ENCODE data around the gene SMARCB1.

SMARCB1 gene

GRCh38 chr22:23845265-23846080, 58.7 kb downstream of the SMARCB1 start:
- Histone ChIP-seq H2AK5ac (ENCODE audit: low read length, severe bottlenecking) (no peak overlapping the region), H4K91ac (ENCODE audit: low read length) (peak overlapping the region; percentile 87), H3K36me3 (ENCODE audit: control insufficient read depth in 1 of 2, insufficient read depth in 2 of 2, low read depth in 1 of 2, low read length in 2 of 2) (no peaks in the 10 kb centered on the region), H3K4me3 (ENCODE audit: insufficient read depth in 1 of 2, low read depth in 1 of 2, low read length in 2 of 2) (no peak overlapping the region), H3K14ac (ENCODE audit: low read length in 2 of 2) (peak overlapping the region in 1 of 2 experiments; percentile 64), H3K18ac (ENCODE audit: low read depth in 1 of 2, low read length in 2 of 2) (peak overlapping the region; percentile 80 to 87), H2AFZ (ENCODE audit: low read depth, low read length) (no peak overlapping the region), H3K4ac (ENCODE audit: low read depth in 1 of 2, low read length in 2 of 2) (peak overlapping the region; percentile 73 to 80), H2BK5ac (ENCODE audit: low read depth, low read length, poor library complexity, severe bottlenecking) (no peak overlapping the region), H3K9me3 (ENCODE audit: control insufficient read depth, low read length) (no peaks in the 10 kb centered on the region), H3K79me1 (replicated peaks; ENCODE audit: low read length, poor library complexity, severe bottlenecking) (no peaks in the 10 kb centered on the region), H3K23ac (ENCODE audit: low read length in 2 of 2) (no peak overlapping the region), H2BK120ac (ENCODE audit: low read depth, low read length) (peak overlapping the region; percentile 66), H4K8ac (ENCODE audit: low read length) (peak overlapping the region; percentile 83), H2BK12ac (ENCODE audit: low read length in 2 of 2) (peak overlapping the region; percentile 88 to 91), H3K27me3 (ENCODE audit: control insufficient read depth in 1 of 2, insufficient read depth in 1 of 2, low read length in 2 of 2) (peaks cover 0 to 17% of the 10 kb centered on the region in 2 experiments), H3K9ac (ENCODE audit: low read length) (no peak overlapping the region), H2BK15ac (ENCODE audit: low read depth, poor library complexity, severe bottlenecking) (peak overlapping the region; percentile 68), H3K4me1 (ENCODE audit: control insufficient read depth, insufficient read depth, low read depth, low read length) (peaks cover 50% of the 10 kb centered on the region), H3K27ac (ENCODE audit: low read length, poor library complexity, severe bottlenecking) (peak overlapping the region; percentile 15), H3K4me2 (ENCODE audit: low read length, poor library complexity, severe bottlenecking) (no peak overlapping the region)
- WGBS = 81% methylated on average over 9 of the region's 9 CpGs
- no peak for DNase-seq

GRCh38 chr22:23846081-23846469, 59.3 kb downstream of the SMARCB1 start:
- Histone ChIP-seq H3K4me3 (ENCODE audit: insufficient read depth in 1 of 2, low read depth in 1 of 2, low read length in 2 of 2) (no peak overlapping the region), H4K8ac (ENCODE audit: low read length) (peak overlapping the region; percentile 83), H4K91ac (ENCODE audit: low read length) (peak overlapping the region; percentile 90), H3K4me2 (ENCODE audit: low read length, poor library complexity, severe bottlenecking) (no peak overlapping the region), H3K9ac (ENCODE audit: low read length) (no peak overlapping the region), H2BK120ac (ENCODE audit: low read depth, low read length) (peak overlapping the region; percentile 91), H3K23ac (ENCODE audit: low read length in 2 of 2) (no peak overlapping the region), H3K27me3 (ENCODE audit: control insufficient read depth in 1 of 2, insufficient read depth in 1 of 2, low read length in 2 of 2) (peaks cover 0 to 21% of the 10 kb centered on the region in 2 experiments), H2AFZ (ENCODE audit: low read depth, low read length) (no peak overlapping the region), H3K27ac (ENCODE audit: low read length, poor library complexity, severe bottlenecking) (peak overlapping the region; percentile 13), H2BK12ac (ENCODE audit: low read length in 2 of 2) (peak overlapping the region; percentile 63 to 64), H3K14ac (ENCODE audit: low read length in 2 of 2) (peak overlapping the region in 1 of 2 experiments; percentile 28), H3K18ac (ENCODE audit: low read depth in 1 of 2, low read length in 2 of 2) (peak overlapping the region; percentile 29 to 87), H2BK5ac (ENCODE audit: low read depth, low read length, poor library complexity, severe bottlenecking) (no peak overlapping the region), H2BK15ac (ENCODE audit: low read depth, poor library complexity, severe bottlenecking) (no peak overlapping the region), H3K4ac (ENCODE audit: low read depth in 1 of 2, low read length in 2 of 2) (peak overlapping the region; percentile 79 to 80), H3K36me3 (ENCODE audit: control insufficient read depth in 1 of 2, insufficient read depth in 2 of 2, low read depth in 1 of 2, low read length in 2 of 2) (no peaks in the 10 kb centered on the region), H2AK5ac (ENCODE audit: low read length, severe bottlenecking) (peak overlapping the region; percentile 17), H3K9me3 (ENCODE audit: control insufficient read depth, low read length) (no peaks in the 10 kb centered on the region), H3K79me1 (replicated peaks; ENCODE audit: low read length, poor library complexity, severe bottlenecking) (no peaks in the 10 kb centered on the region), H3K4me1 (ENCODE audit: control insufficient read depth, insufficient read depth, low read depth, low read length) (peaks cover 51% of the 10 kb centered on the region)
- 83% methylated on average over 7 of the region's 7 CpGs for WGBS
- DNase-seq = no peak

GRCh38 chr22:23847310-23847920, 60.6 kb downstream of the SMARCB1 start:
- Histone ChIP-seq H3K9ac (ENCODE audit: low read length) (no peak overlapping the region), H2BK5ac (ENCODE audit: low read depth, low read length, poor library complexity, severe bottlenecking) (no peak overlapping the region), H2BK120ac (ENCODE audit: low read depth, low read length) (no peak overlapping the region), H3K27me3 (ENCODE audit: control insufficient read depth in 1 of 2, insufficient read depth in 1 of 2, low read length in 2 of 2) (peaks cover 0 to 16% of the 10 kb centered on the region in 2 experiments), H4K91ac (ENCODE audit: low read length) (peak overlapping the region; percentile 85), H2BK12ac (ENCODE audit: low read length in 2 of 2) (peak overlapping the region; percentile 13 to 97), H3K4me3 (ENCODE audit: insufficient read depth in 1 of 2, low read depth in 1 of 2, low read length in 2 of 2) (no peak overlapping the region), H3K4me1 (ENCODE audit: control insufficient read depth, insufficient read depth, low read depth, low read length) (peaks cover 51% of the 10 kb centered on the region), H3K23ac (ENCODE audit: low read length in 2 of 2) (no peak overlapping the region), H3K79me1 (replicated peaks; ENCODE audit: low read length, poor library complexity, severe bottlenecking) (no peaks in the 10 kb centered on the region), H3K9me3 (ENCODE audit: control insufficient read depth, low read length) (no peaks in the 10 kb centered on the region), H3K4ac (ENCODE audit: low read depth in 1 of 2, low read length in 2 of 2) (peak overlapping the region in 1 of 2 experiments; percentile 85), H3K14ac (ENCODE audit: low read length in 2 of 2) (no peak overlapping the region), H3K4me2 (ENCODE audit: low read length, poor library complexity, severe bottlenecking) (no peak overlapping the region), H2AFZ (ENCODE audit: low read depth, low read length) (no peak overlapping the region), H2BK15ac (ENCODE audit: low read depth, poor library complexity, severe bottlenecking) (peak overlapping the region; percentile 55), H3K18ac (ENCODE audit: low read depth in 1 of 2, low read length in 2 of 2) (peak overlapping the region; percentile 7 to 58), H3K36me3 (ENCODE audit: control insufficient read depth in 1 of 2, insufficient read depth in 2 of 2, low read depth in 1 of 2, low read length in 2 of 2) (no peaks in the 10 kb centered on the region), H3K27ac (ENCODE audit: low read length, poor library complexity, severe bottlenecking) (no peak overlapping the region), H2AK5ac (ENCODE audit: low read length, severe bottlenecking) (no peak overlapping the region), H4K8ac (ENCODE audit: low read length) (peak overlapping the region; percentile 59)
- DNase-seq = no peak
- WGBS = 91% methylated on average over 16 of the region's 18 CpGs

All from mesenchymal stem cell (in vitro differentiated cells and primary cell).